AG09319 (cell line): ENCODE results near the gene BCL2L15.

Experiments
- DNase-seq: peaks from one replicate; pipeline ENCODE4 v3.0.0-alpha.2; 2010; ENCODE audit warnings: low read depth; ENCODE audit errors: extremely low read depth
- CTCF ChIP-seq: IDR thresholded peaks from 2 replicates; pipeline ENCODE4 v1.5.1; 2011; ENCODE audit warnings: low read depth, mild to moderate bottlenecking, inconsistent platforms, low read length, moderate library complexity

The BCL2L15 gene

DNA sequence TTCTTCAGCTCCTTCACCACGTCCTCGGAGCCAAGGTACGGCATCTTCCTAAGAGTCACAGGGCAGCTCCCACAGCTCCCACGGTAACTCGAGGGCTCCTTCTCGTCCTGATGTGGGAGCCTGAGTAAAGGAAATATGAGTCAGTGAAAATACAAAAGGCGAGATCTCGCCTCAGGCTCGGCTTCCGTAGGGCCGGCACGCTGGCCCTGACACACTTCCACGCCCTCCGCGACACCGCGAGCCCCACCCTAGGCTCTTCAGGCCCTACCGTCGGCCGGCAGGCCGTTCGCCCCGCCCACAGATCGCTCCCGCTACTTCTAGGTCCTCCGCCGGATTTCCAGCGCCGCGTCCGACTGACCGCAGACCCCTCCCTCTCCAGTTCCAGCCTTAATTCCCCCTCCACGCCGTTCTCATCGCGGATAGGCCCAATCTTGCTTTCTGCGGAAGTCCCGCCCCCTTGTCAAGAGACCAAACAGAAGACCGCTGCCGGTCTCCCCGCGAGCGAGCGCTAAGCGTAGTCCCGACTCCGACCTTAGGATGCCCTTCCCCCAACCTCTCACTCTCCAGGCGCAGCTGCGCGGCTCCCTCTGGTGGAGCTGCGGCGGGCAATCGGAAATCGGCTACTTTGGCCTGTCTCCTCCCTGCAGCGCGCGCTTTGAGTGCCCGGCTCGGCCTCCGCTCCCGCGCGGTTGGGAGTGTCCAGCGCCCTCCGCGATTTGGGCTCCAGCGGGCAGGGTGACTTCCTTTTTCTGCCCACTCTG is 17.5 kb upstream of the BCL2L15 start, which contains the start of the genes AP4B1 and DCLRE1B:
Gene AP4B1, minus strand, starts transcription at position 126 of the 761 bp plus-strand sequence. Its CDS starts 82 bp downstream, at position 44.
Gene DCLRE1B, plus strand, starts transcription at position 653 of the 761 bp plus-strand sequence. CDS start 261 bp downstream, outside the sequence.
- peak; percentile 100 for DNase-seq
- TF ChIP-seq CTCF = peak; percentile 82

GRCh38 chr1:113904293-113904673 is 16.9 kb upstream of the BCL2L15 start:
- TF ChIP-seq CTCF = no peak
- DNase-seq = no peak

DNA sequence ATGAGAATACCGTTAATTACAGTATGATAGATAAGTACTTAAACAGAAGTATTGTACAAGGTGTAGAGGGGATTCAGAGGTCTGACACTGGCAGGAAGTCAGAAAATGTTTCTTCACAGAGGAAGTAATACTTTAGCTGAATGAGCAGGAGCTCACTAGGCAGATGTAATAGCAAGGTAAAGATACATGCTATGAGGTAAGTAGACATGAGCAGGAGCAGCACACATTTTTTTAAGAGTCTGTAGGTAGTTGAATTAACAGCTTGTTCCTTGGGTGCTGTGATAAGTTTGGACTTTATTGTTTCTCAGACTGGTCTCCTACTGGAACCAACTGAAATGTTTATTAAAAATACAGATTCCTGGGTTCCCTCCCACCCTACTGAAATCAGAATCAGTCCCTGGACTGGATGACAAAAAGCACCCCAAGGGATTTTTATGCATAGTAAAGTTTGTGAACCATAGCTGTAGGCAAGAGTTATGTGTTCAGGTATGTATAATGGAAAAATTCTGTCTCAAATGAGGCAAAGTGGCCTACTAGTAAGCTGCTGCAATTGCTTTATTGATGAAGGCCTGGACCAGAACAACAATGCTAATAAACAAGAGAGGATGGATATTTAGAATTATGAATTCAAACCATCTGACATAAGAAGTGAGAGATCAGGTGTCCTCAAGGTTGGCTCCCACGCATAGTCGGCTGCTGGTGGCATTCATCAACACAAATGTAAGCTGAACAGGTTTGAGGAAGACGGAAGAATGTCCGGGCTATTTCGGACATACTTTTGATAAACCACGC is 16.3 kb upstream of the BCL2L15 start:
- no peak for TF ChIP-seq CTCF
- DNase-seq = no peak

GRCh38 chr1:113901191-113901590 is 13.8 kb upstream of the BCL2L15 start:
- TF ChIP-seq CTCF = no peak
- DNase-seq = no peak

DNA sequence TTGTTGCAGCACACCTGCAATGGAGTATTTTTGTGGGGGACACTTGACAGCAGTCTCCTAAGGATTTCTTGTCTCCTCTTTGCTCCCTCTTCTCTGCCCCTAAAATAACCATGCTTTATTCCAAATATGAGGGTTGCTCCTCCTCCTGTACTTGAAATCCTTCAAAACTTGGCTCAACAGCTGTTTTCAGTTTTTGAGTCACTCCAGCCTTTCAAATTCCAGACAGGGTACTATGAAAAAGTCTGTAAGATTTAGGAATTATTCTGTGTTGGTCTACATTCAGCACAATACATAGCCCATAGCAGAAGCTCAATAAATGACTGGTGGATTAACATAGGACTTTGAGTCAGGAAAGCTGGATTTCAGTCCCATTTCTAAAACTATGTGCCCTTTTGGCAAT is 11.7 kb upstream of the BCL2L15 start:
- no peak for DNase-seq
- TF ChIP-seq CTCF = no peak

- TF ChIP-seq CTCF = no peak
- no peak for DNase-seq
Measured at GRCh38 chr1:113898241-113898814, 10.9 kb upstream of the BCL2L15 start.

DNA sequence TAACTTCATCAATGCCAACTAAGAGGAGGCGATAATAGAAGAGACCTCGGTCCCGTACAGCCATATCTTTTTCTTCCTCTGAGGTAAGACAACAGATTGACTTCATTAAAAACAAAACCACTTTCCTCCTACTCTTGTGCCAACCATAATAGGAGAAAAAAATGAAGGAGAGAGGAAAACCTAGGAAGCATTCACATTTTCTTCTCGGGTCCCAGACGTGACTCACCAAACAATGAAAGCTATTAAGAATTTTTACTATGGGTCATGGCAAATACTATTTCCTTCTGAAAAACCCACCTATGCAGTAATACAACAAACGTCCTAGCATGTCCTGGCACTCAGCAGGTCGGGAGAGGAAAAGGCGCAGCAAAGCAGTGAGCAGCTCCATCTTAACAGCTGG is 8.6 kb upstream of the BCL2L15 start:
- DNase-seq = no peak
- no peak for TF ChIP-seq CTCF
